ENCODE data around the gene BST1.
A peak's percentile ranks its signal among the peaks of the same experiment; 100 is the strongest.

BST1 gene

DNA sequence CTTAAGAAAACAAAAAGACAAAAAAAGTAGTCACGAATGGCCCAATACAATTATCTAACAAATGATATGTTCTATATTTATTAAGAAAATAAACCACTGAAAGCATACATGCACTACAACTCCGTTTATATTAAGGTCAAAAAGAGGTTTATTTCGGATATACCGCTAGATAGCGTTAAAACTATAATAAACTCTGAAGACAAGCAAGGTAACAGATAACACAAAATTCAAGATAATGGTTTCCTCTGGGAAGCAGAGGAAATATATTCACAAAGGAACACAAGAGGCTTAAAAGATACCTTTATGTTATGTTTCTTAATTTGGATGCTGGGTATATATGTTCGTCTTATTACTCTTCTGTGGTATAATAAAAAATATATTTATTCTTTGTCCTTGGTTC, 26.0 kb upstream of the BST1 start:
- DNase-seq (ENCODE audit: low read depth in 2 of 2): no peak

DNA sequence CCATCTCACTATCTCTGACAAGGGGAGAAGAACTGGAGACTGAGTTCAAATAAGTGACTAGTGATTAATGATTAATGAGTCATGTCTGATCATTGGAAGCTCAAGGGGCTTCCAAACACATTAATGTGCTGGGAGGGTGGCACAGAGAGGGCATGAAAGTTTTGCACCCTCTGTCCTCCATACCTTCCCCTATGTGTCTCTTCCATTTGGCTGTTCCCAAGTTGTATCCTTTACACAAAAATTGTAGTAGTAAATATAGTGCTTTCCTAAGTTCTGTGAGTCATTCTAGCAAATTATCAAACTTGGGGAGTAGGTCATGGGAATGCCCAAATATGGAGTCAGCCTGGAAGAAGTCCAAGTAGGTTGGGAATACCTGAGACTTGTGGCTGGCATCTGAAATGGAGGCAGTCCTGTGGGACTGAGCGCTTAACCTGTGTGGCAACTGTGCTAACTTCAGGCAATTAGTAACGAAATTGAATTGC, 25.3 kb upstream of the BST1 start:
- DNase-seq (ENCODE audit: low read depth in 2 of 2): no peak

DNA sequence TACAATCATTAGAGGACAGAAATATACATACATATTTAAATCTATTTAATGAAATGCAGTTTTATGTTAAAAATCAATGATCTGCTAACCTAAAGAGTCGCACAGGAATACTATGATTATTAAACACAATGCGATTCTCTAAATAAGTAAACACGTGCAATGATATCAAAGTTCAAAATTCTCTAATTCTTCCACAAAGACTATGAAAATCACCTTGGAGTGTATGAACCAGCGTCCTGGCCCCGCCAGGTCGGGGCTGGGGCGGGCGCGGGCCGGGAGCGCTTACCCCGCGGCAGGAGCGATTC, 21.8 kb upstream of the BST1 start:
- DNase-seq (ENCODE audit: low read depth in 2 of 2): no peak

DNA sequence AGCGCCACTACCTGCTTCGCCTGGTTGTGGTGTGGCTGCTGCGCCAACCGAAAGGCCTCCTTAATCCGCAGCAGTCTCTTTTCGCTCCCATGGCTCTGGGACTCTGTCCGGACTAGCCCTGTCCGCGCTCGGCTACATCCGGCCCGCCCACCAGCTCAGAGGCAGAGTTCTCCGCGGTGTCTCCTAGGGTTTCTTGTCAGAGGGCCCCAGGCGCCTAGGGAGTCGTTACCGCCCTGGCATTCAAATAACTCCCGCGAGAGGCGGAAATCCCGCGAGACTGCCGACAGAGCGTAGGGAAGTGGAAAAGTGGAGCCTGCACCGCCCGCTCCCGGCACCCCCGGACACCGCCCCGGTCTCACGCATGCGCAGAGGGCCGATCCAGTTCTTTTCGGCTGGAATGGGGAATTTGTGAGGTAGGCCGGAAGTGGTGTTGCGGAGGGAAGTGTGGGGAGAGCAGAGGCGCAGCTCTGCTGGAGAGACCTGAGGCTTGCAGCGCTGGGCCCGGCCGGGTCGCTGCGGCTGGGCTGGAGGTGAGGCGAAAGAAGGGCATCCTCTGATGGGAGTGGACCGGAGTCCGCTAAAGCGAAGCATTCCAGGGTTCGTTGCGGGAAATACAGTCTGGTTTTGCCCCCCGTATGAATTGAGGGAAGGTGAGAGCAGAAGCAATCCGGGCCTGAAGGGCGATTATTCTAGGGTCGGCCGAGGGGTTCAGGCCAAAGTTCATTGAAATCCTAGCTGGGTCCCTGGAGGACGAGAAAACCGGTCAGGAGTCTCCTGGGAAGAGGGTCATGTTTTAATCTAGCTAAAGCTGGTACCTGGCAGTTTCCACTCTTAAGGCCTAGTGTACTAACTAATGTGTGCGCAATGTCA, 21.3 kb upstream of the BST1 start, which contains the start of gene FAM200B:
TSS of gene FAM200B (plus strand) at position 456 of the 870 bp plus-strand sequence. CDS start 5,151 bp downstream, outside the sequence.
- DNase-seq (ENCODE audit: low read depth in 2 of 2): peak; percentile 98

GRCh38 chr4:15682242-15683142, 20.4 kb upstream of the BST1 start:
- DNase-seq (ENCODE audit: low read depth in 2 of 2): no peak

GRCh38 chr4:15683143-15683495, 19.7 kb upstream of the BST1 start:
- no peak for DNase-seq (ENCODE audit: low read depth in 2 of 2)

GRCh38 chr4:15684498-15684897, 18.4 kb upstream of the BST1 start:
- DNase-seq (ENCODE audit: low read depth in 2 of 2): no peak

DNA sequence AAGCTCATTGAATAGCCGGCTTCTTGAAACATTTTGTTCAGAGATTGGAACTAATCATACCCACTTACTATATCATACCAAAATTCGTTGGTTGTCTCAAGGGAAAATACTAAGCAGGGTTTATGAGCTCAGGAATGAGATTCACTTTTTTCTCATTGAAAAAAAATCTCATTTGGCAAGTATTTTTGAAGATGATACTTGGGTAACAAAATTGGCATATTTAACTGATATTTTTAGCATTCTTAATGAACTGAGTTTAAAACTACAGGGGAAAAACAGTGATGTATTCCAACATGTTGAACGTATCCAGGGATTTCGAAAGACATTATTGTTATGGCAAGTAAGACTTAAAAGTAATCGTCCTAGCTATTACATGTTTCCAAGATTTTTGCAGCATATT, 14.8 kb upstream of the BST1 start:
- no peak for DNase-seq (ENCODE audit: low read depth in 2 of 2)

GRCh38 chr4:15689540-15689939, 13.3 kb upstream of the BST1 start:
- DNase-seq (ENCODE audit: low read depth in 2 of 2): no peak

- no peak for DNase-seq (ENCODE audit: low read depth in 2 of 2)
These were observed 12.7 kb upstream of the BST1 start for GRCh38 chr4:15690020-15690809.

GRCh38 chr4:15691346-15692135, 11.3 kb upstream of the BST1 start:
- DNase-seq (ENCODE audit: low read depth in 2 of 2): no peak

GRCh38 chr4:15692602-15693001, 10.3 kb upstream of the BST1 start:
- no peak for DNase-seq (ENCODE audit: low read depth in 2 of 2)

DNA sequence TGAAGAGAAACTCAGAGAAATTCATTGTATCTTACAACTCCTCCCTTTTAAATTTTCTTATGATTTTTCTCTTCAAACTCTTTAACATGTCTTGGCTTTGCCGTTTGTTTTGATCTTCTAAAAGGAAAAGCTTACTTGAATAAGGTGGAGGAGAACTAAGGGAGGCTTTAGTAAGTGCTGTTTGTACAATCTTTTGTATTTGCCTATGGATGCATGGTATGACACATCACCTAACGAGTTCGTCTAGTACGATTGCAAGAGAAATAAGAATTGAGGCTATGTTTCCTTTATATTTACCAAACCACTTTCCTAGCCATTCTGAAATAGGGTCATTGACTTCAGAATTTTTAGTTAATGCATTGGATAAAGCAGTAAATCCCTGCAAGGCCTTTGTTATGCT, 8.4 kb upstream of the BST1 start:
- no peak for DNase-seq (ENCODE audit: low read depth in 2 of 2)

GRCh38 chr4:15695240-15695699, 7.6 kb upstream of the BST1 start:
- DNase-seq (ENCODE audit: low read depth in 2 of 2): no peak

DNA sequence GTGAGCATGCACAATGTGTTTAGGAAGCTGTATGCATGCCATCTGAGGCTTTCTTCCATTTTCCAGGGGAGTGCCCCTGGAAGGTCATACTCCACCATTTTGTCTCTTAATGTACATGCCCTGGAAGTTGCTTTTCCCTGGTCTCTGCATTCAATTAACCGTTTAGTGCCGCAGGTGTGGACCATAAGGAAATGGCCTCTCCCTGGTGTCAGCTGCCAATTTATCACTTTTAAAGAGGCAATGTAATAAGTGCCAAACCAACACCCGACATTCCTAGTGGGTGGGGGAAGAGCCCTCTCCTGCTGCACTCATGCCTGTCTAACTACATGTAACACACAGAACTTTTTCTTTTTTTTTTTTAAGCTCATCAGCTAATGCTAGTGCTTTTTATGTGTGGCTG, 7.1 kb upstream of the BST1 start:
- DNase-seq (ENCODE audit: low read depth in 2 of 2): no peak

- DNase-seq (ENCODE audit: low read depth in 2 of 2): no peak
These were observed 6.0 kb upstream of the BST1 start for GRCh38 chr4:15696866-15697265.

GRCh38 chr4:15703439-15703838, 574 bp downstream of the BST1 start:
- no peak for DNase-seq (ENCODE audit: low read depth in 2 of 2)

GRCh38 chr4:15704129-15704528, 1.3 kb downstream of the BST1 start:
- no peak for DNase-seq (ENCODE audit: low read depth in 2 of 2)

- DNase-seq (ENCODE audit: low read depth in 2 of 2): no peak
These were observed 3.9 kb downstream of the BST1 start for GRCh38 chr4:15706646-15707362.

GRCh38 chr4:15707363-15707715, 4.5 kb downstream of the BST1 start:
- no peak for DNase-seq (ENCODE audit: low read depth in 2 of 2)

DNA sequence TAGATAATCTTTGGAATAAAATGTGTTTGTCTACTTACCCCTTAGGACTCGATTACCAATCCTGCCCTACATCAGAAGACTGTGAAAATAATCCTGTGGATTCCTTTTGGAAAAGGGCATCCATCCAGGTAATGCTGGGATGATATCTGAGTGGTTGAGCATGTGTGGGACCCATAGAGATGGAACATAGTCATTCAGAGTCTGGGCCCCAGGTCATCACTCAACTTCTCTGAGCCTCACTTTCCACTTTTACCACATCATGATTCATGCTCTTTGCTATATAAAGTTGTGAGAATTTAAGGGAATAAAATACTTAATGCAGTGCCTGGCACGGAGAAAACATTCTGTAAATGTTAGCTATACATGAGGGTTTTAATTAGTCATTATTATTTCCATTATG, 8.9 kb downstream of the BST1 start:
- DNase-seq (ENCODE audit: low read depth in 2 of 2): no peak
